AG09309 (cell line): ENCODE data around the gene NAA35.

ENCODE experiments used
- DNase-seq: peaks from one replicate; pipeline ENCODE4 v3.0.0-alpha.2; 2010; ENCODE audit warnings: low read depth
- H3K4me3 ChIP-seq: 2 replicates; pipeline ENCODE4 v1.5.1; 2011; ENCODE audit warnings: mild to moderate bottlenecking, low read depth, low read length, moderate library complexity; ENCODE audit not compliant: control insufficient read depth
- TF ChIP-seq, protein P1 (sequence below): IDR thresholded peaks from 2 replicates; pipeline ENCODE4 v1.5.1; 2011; ENCODE audit warnings: mild to moderate bottlenecking, low read depth, low read length, inconsistent platforms; ENCODE audit not compliant: insufficient read depth, control insufficient read depth; ENCODE audit errors: missing control alignments

NAA35 gene

DNA sequence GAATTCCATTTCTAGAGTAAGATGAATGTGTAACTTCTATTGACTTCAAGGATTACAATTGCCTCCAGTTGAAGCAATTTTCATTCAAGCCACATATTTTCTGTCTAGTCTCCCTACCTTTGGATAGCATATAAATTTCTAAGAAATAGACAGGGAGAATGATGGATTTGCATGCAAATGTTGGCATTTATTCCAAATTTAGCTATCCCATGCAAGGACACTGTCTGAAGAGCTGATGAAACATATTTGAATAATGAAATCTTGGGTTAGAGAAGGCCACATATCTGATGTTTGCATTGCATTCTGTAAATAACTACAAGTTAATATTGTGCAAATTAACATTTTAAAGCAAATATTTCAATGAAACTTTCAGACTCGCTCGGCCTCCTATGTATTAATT is 36.0 kb upstream of the NAA35 start:
- DNase-seq, result no peak
- H3K4me3 ChIP-seq, result no peak overlapping the region
- TF ChIP-seq, protein P1, sequence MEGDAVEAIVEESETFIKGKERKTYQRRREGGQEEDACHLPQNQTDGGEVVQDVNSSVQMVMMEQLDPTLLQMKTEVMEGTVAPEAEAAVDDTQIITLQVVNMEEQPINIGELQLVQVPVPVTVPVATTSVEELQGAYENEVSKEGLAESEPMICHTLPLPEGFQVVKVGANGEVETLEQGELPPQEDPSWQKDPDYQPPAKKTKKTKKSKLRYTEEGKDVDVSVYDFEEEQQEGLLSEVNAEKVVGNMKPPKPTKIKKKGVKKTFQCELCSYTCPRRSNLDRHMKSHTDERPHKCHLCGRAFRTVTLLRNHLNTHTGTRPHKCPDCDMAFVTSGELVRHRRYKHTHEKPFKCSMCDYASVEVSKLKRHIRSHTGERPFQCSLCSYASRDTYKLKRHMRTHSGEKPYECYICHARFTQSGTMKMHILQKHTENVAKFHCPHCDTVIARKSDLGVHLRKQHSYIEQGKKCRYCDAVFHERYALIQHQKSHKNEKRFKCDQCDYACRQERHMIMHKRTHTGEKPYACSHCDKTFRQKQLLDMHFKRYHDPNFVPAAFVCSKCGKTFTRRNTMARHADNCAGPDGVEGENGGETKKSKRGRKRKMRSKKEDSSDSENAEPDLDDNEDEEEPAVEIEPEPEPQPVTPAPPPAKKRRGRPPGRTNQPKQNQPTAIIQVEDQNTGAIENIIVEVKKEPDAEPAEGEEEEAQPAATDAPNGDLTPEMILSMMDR, result no peak

DNA sequence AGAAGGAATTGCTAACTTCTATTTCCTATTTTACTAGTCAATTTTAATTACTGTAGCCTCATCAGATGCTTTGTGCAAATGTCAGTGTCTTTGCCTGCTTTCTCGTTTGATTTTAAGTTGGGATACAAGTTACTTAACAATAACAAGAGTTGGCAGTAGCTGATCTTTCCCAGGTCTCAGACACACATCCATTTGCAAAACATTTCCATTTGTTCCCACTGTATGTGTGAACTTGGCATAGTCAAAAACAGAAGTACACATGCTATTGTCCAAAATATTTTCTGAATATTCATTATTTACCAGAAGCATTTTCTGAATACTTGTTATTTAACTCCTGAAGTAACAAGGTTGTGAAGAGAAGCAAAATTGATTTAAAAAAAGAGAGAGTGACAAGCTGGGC is 35.0 kb upstream of the NAA35 start:
- no peak for DNase-seq
- H3K4me3 ChIP-seq, result no peak overlapping the region
- TF ChIP-seq, protein P1, result no peak

DNA sequence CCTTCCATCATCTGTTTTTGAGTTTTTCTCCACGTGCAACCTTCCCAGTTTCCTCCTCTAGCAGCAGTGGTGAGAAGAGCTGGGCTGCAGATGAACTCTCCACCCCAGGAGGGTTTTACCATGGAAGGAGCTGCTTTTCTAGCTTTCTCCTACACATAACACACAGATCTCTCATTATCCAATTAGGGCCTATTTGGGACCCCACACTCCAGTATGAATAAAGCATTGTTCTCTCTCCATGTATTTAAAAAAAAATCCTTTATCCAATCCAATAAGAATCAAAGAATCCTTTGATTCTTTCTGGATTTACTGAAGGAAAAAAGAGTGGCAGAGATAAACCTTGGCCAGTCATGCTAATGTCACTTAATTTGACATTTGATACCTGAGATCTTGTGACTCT is 31.6 kb upstream of the NAA35 start:
- TF ChIP-seq, protein P1, result no peak
- H3K4me3 ChIP-seq, result no peak overlapping the region
- DNase-seq, result no peak

DNA sequence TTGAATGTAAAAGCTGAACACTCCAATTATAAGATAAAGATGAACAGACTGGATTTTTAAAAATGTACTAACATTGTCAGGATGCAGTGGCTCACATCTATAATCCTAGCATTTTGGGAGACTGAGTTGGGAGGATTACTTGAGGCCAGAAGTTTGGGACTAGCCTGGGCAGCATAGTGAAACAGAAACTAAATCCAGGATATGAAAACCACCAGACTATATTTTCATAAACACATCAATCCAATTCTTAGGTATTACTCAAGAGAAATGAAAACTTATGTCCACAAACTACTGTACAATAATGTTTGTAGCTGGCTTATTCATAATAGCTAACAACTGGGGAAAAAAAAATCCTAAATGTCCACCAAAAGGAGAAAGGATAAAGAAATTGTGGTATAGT is 26.8 kb upstream of the NAA35 start:
- no peak for DNase-seq
- no peak overlapping the region for H3K4me3 ChIP-seq
- TF ChIP-seq, protein P1, result no peak

DNA sequence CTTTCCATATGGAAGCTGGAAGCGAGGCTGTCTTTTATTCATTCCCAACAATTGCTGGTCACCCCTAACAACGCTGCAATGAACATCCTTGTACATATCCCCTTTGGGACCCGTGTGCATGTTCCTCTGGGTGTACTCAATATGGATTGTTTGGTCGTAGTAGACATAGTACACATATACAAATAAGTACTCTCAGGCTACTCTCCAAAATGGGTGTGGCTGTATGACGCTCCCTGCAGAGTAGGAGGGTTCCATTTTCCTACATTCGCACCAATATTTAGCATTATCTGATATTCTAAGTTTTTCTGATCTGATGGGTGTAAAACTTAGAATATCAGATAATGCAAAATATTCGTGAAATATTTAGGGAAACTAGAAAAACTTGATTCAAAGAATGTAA is 23.2 kb upstream of the NAA35 start:
- TF ChIP-seq, protein P1, result no peak
- no peak overlapping the region for H3K4me3 ChIP-seq
- DNase-seq, result no peak

DNA sequence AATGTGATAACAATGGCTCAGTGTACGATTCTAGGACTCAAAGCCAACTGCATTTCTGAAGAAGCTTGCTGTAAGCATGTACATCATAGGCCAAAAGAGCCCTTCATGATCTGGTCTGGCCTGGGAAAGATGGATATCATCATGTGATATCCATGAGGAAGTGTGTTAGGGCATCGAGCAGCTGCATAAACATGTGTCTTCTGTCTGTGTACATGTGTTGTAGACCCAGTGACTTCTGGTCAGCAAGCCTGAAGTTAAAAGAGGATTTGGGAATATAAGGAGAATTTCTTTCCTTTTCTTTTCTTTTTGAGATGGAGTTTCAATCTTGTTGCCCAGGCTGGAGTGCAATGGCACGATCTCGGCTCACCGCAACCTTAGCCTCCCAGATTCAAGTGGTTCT is 15.5 kb upstream of the NAA35 start:
- TF ChIP-seq, protein P1, result no peak
- H3K4me3 ChIP-seq, result no peak overlapping the region
- no peak for DNase-seq

DNA sequence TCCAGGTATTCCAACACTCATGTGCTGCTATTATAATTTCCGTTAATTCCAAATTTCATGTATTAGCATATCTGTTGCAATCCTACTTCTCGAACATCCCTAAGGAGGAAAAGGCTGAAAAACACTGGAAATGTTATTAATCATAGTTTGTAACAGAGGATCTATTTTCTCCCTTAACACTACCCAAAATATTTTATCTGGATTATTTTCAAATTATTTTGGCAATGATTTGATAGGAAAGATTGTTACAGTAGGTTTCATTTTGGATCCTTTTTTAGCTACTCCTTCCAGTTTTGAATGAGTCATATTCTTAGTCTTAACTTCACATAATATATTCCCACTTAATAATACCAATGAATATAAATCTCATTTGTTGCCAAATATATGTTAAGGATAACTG is 13.9 kb upstream of the NAA35 start:
- TF ChIP-seq, protein P1, result no peak
- DNase-seq, result no peak
- H3K4me3 ChIP-seq, result no peak overlapping the region
